Liver (tissue), 9 donors: ENCODE data around the gene PTPRN2. TPM values are rescaled to one million over a fixed set of nuclear protein-coding genes. Genes with fewer than 3 reads are reported as not detected.

Experiments
- DNase-seq: peaks from one replicate; pipeline ENCODE4 v3.0.0-alpha.2; 2017; ENCODE audit warnings: low spot score
- H3K27ac ChIP-seq, 2 donors: one replicate each; pipeline ENCODE4 v1.7.0; 2013; ENCODE audit warnings: inconsistent platforms in 2 of 2, low read length in 2 of 2, control low read depth in 1 of 2, low read depth in 1 of 2, mild to moderate bottlenecking in 1 of 2
- H3K27me3 ChIP-seq, 4 donors: one replicate each; pipeline versions ENCODE4 v1.6.1 to v1.7.0; 2013; ENCODE audit warnings: low read length in 3 of 4, inconsistent platforms in 1 of 4, mild to moderate bottlenecking in 1 of 4, moderate library complexity in 1 of 4; ENCODE audit not compliant: control insufficient read depth in 4 of 4, insufficient read depth in 4 of 4
- H3K36me3 ChIP-seq, 4 donors: one replicate each; pipeline versions ENCODE4 v1.6.1 to v1.7.0; 2013; ENCODE audit warnings: low read length in 3 of 4, mild to moderate bottlenecking in 3 of 4, low read depth in 1 of 4, moderate library complexity in 1 of 4; ENCODE audit not compliant: control insufficient read depth in 4 of 4, insufficient read depth in 3 of 4
- H3K4me1 ChIP-seq, 4 donors: one replicate each; pipeline versions ENCODE4 v1.6.1 to v1.7.0; 2013; ENCODE audit warnings: low read length in 3 of 4, mild to moderate bottlenecking in 3 of 4, moderate library complexity in 1 of 4; ENCODE audit not compliant: control insufficient read depth in 4 of 4, insufficient read depth in 4 of 4
- H3K4me3 ChIP-seq, 3 donors: one replicate each; pipeline versions ENCODE4 v1.6.1 to v1.7.0; 2013; ENCODE audit warnings: low read length in 3 of 3, control low read depth in 1 of 3, low read depth in 1 of 3, mild to moderate bottlenecking in 1 of 3
- H3K9ac ChIP-seq, 2 donors: one replicate each; pipeline ENCODE4 v1.7.0; 2013; ENCODE audit warnings: low read length in 2 of 2, mild to moderate bottlenecking in 2 of 2, moderate library complexity in 2 of 2, control low read depth in 1 of 2, low read depth in 1 of 2
- H3K9me3 ChIP-seq, 4 donors: one replicate each; pipeline versions ENCODE4 v1.6.1 to v1.7.0; 2013; ENCODE audit warnings: low read length in 3 of 4; ENCODE audit not compliant: control insufficient read depth in 4 of 4
- EGR1 ChIP-seq, 2 donors: IDR thresholded peaks; 2 replicates each; pipeline ENCODE4 v1.6.1; 2016 to 2018; ENCODE audit warnings: antibody characterized with exemption in 2 of 2, low read depth in 2 of 2
- FOXA1 ChIP-seq: IDR thresholded peaks from 2 replicates; pipeline ENCODE4 v1.6.1; 2016; ENCODE audit warnings: antibody characterized with exemption
- GABPA ChIP-seq, 2 donors: IDR thresholded peaks in 1 of 2; conservative IDR thresholded peaks in 1 of 2; 2 replicates each; pipeline ENCODE4 v1.6.1; 2016; ENCODE audit warnings: antibody characterized with exemption in 2 of 2, mild to moderate bottlenecking in 1 of 2, moderate library complexity in 1 of 2
- HNF4A ChIP-seq, 2 donors: conservative IDR thresholded peaks; 2 replicates each; pipeline ENCODE4 v1.6.1; 2016; ENCODE audit warnings: antibody characterized with exemption in 2 of 2, mild to moderate bottlenecking in 2 of 2
- JUND ChIP-seq, 2 donors: IDR thresholded peaks; 2 replicates each; pipeline ENCODE4 v1.6.1; 2016; ENCODE audit warnings: antibody characterized with exemption in 2 of 2
- NR2F2 ChIP-seq: IDR thresholded peaks from 2 replicates; pipeline ENCODE4 v1.6.1; 2016; ENCODE audit warnings: antibody characterized with exemption
- RAD21 ChIP-seq, 2 donors: IDR thresholded peaks; 2 replicates each; pipeline ENCODE4 v1.6.1; 2016; ENCODE audit warnings: antibody characterized with exemption in 2 of 2, mild to moderate bottlenecking in 2 of 2
- TAF1 ChIP-seq: conservative IDR thresholded peaks from 2 replicates; pipeline ENCODE4 v1.6.1; 2016; ENCODE audit warnings: antibody characterized with exemption, mild to moderate bottlenecking
- YY1 ChIP-seq: IDR thresholded peaks from 2 replicates; pipeline ENCODE4 v1.6.1; 2016; ENCODE audit warnings: antibody characterized with exemption, mild to moderate bottlenecking
- ZBTB33 ChIP-seq: IDR thresholded peaks from 2 replicates; pipeline ENCODE4 v1.6.1; 2016; ENCODE audit warnings: antibody characterized with exemption
- WGBS: extraction: QIAGEN DNeasy Blood & Tissue Kit; methylation state at CpG from one replicate; pipeline ENCODE4 v1.1.7; 2013; 5-methylcytosine and 5-hydroxymethylcytosine counted together
- polyA plus RNA-seq, 2 donors: library from polyadenylated mRNA; stranded (reverse) in 1 of 2; unstranded in 1 of 2; fragments of 200-250 nt in 1 of 2; fragments of >200 nt in 1 of 2; fragmentation: Nextera tagmentation in 1 of 2; extraction: Ambion mirVana in 1 of 2; gene quantifications; one replicate each; pipeline versions ENCODE4 v1.2.1 to v1.2.3, GENCODE V29; 2013 to 2015
- total RNA-seq, 2 donors: library from RNA; depleted of rRNA; stranded (reverse); fragments of >200 nt; gene quantifications; one replicate each; pipeline ENCODE4 v1.2.3, GENCODE V29; 2014
- TF ChIP-seq, protein P1 (sequence below): IDR thresholded peaks from 2 replicates; pipeline ENCODE4 v1.6.1; 2016; ENCODE audit warnings: antibody characterized with exemption, mild to moderate bottlenecking
- donor health status: healthy.
- donor health status: healthy.
- donor health status: healthy.
- donor health status: healthy.
- donor health status: healthy.

PTPRN2 gene
- total and polyA plus RNA-seq, 4 donors, result 0.75 to 1.9 (median 1.1) TPM

DNA sequence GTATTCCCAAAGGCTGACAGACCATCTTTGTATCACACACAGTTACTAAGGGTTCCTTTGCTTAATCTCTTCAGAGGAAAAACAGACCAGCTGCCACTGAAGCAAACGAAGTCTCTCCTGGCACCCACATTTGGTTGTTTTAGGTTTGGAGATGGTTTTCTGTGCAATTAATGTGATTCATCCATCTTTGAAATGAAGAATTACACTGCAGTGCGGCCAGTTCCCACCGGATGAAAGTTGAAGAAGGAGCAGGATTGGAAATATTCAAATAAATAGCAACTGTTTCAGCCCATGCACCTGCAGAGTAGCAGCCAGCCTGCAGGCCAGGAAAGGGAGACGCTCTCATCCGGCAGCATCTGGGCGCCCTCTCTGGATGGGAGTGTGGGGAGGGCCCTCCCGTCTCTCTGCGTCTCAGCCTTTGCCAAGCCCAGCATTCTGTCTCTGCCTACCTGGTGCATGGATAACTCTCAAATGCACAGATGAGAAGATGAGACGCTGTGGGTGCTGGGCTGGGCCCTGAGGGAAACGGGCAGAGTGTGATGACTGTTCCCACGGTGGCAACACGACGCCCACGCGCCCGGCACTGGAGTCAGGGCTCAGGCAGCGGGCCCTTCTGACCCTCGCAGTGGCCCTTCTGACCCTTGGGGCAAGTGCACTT is 214.0 kb downstream of the PTPRN2 start:
- DNase-seq, result no peak
- H3K36me3 ChIP-seq, result no peaks in the 10 kb centered on the region
- H3K27ac ChIP-seq, result no peak overlapping the region
- H3K9me3 ChIP-seq, result no peaks in the 10 kb centered on the region
- no peaks in the 10 kb centered on the region for H3K27me3 ChIP-seq
- WGBS, result 59% methylated on average over 18 of the region's 18 CpGs
- no peak overlapping the region for H3K9ac ChIP-seq
- peaks cover 0 to 3% (median 0%) of the 10 kb centered on the region in 4 donors for H3K4me1 ChIP-seq
- TF ChIP-seq FOXA1, result no peak
- TF ChIP-seq NR2F2, result no peak
- no peak overlapping the region for H3K4me3 ChIP-seq

DNA sequence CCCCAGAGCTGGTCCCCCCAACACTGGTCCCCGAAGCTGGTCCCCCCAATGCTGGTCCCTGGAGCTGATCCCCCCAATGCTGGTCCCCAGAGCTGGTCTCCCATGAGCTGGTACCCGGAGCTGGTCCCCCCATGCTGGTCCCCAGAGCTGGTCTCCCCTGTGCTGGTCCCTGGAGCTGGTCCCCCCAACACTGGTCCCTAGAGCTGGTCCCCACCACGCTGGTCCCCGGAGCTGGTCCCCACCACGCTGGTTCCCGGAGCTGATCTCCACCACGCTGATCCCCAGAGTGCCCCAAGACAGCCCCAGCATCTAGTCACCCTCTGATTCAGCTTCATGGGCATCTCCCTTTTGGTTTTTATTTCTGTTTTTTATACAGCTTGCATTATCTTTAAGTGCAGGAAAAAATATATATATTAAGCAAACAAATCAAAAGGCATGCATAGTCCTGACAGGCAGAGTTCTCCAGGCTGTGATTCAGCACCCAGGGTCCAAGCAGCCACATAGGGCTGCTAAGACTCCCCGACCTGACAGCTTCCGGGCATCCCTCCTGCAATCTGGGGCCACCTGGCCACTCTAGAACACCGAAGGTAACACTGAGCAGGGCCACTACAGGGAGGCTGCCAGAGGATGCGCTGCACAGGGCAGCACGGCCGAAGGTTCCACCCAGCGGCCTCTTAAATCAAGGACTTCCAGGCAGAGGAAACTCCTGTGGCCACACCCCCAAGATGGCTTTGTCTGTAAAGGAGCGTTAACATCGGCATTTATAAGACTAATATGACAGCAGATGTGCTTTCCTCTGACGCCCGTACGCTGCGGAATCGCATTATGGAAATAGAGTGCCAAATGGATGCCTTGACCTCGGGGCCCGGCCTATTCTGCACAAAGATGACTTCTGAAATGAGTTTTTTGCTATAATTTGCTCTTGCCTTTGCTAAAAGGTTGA is 215.0 kb downstream of the PTPRN2 start:
- WGBS, result 82% methylated on average over 23 of the region's 23 CpGs
- Histone ChIP-seq H3K9ac (no peak overlapping the region), H3K36me3 (no peaks in the 10 kb centered on the region), H3K27ac (no peak overlapping the region), H3K27me3 (no peaks in the 10 kb centered on the region), H3K9me3 (no peaks in the 10 kb centered on the region), H3K4me3 (no peak overlapping the region), H3K4me1 (peaks cover 0 to under 1% (median 0%) of the 10 kb centered on the region in 4 donors)
- TF ChIP-seq HNF4A (conservative IDR thresholded peaks at IDR 0.05), result no peak
- no peak for TF ChIP-seq ZBTB33
- no peak for TF ChIP-seq TAF1
- no peak for TF ChIP-seq GABPA (IDR thresholded peaks at IDR 0.05 in 1 of 2, conservative IDR thresholded peaks at IDR 0.05 in 1 of 2)
- DNase-seq, result no peak

GRCh38 chr7:158371856-158372255 is 215.8 kb downstream of the PTPRN2 start:
- H3K9ac ChIP-seq, result no peak overlapping the region
- H3K4me1 ChIP-seq, result no peaks in the 10 kb centered on the region
- H3K9me3 ChIP-seq, result no peaks in the 10 kb centered on the region
- H3K4me3 ChIP-seq, result no peak overlapping the region
- no peak overlapping the region for H3K27ac ChIP-seq
- H3K27me3 ChIP-seq, result no peaks in the 10 kb centered on the region
- 80% methylated on average over 17 of the region's 17 CpGs for WGBS
- no peak for DNase-seq
- H3K36me3 ChIP-seq, result no peaks in the 10 kb centered on the region
- TF ChIP-seq RAD21 (IDR thresholded peaks at IDR 0.05), result no peak
- TF ChIP-seq GABPA (IDR thresholded peaks at IDR 0.05 in 1 of 2, conservative IDR thresholded peaks at IDR 0.05 in 1 of 2), result no peak
- TF ChIP-seq JUND (IDR thresholded peaks at IDR 0.05), result no peak
- no peak for TF ChIP-seq EGR1 (IDR thresholded peaks at IDR 0.05; ENCODE audit: low read depth in 2 of 2)
- TF ChIP-seq HNF4A (conservative IDR thresholded peaks at IDR 0.05), result no peak
- TF ChIP-seq, protein P1, sequence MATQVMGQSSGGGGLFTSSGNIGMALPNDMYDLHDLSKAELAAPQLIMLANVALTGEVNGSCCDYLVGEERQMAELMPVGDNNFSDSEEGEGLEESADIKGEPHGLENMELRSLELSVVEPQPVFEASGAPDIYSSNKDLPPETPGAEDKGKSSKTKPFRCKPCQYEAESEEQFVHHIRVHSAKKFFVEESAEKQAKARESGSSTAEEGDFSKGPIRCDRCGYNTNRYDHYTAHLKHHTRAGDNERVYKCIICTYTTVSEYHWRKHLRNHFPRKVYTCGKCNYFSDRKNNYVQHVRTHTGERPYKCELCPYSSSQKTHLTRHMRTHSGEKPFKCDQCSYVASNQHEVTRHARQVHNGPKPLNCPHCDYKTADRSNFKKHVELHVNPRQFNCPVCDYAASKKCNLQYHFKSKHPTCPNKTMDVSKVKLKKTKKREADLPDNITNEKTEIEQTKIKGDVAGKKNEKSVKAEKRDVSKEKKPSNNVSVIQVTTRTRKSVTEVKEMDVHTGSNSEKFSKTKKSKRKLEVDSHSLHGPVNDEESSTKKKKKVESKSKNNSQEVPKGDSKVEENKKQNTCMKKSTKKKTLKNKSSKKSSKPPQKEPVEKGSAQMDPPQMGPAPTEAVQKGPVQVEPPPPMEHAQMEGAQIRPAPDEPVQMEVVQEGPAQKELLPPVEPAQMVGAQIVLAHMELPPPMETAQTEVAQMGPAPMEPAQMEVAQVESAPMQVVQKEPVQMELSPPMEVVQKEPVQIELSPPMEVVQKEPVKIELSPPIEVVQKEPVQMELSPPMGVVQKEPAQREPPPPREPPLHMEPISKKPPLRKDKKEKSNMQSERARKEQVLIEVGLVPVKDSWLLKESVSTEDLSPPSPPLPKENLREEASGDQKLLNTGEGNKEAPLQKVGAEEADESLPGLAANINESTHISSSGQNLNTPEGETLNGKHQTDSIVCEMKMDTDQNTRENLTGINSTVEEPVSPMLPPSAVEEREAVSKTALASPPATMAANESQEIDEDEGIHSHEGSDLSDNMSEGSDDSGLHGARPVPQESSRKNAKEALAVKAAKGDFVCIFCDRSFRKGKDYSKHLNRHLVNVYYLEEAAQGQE, result no peak
- no peak for TF ChIP-seq YY1
